Measurements from ENCODE around the gene MT1HL1. TPM values are rescaled to one million over a fixed set of nuclear protein-coding genes. Genes with fewer than 3 reads are reported as not detected.

The MT1HL1 gene
- total RNA-seq, 1 experiment from 2014 or later: not detected

- ChIA-PET POLR2A (no interaction called here), CTCF (no interaction called here)
- no peak for ATAC-seq
- no peaks in the 10 kb centered on the region; the same call in 1 of the 2 replicates for H3K36me3 Mint-ChIP-seq
- peaks cover 6% of the 10 kb centered on the region for H3K27me3 Mint-ChIP-seq (ENCODE audit: low read depth)
- no peak overlapping the region for H3K4me3 Mint-ChIP-seq
- H3K9me3 Mint-ChIP-seq: no peaks in the 10 kb centered on the region
- TF ChIP-seq ZNF232 (CRISPR knock-in tag; IDR thresholded peaks at IDR 0.05) (no peak), ZBTB43 (CRISPR knock-in tag; IDR thresholded peaks at IDR 0.05) (no peak), ATF1 (CRISPR knock-in tag; IDR thresholded peaks at IDR 0.05) (no peak), FOXK1 (CRISPR knock-in tag; IDR thresholded peaks at IDR 0.05) (no peak)
- H3K4me1 Mint-ChIP-seq: peaks cover 18% of the 10 kb centered on the region
- H3K27ac Mint-ChIP-seq: no peak overlapping the region
- DNase-seq (ENCODE audit: low spot score): no peak
These were observed 44.6 kb upstream of the MT1HL1 start for GRCh38 chr1:237048803-237049202.

GRCh38 chr1:237045278-237046016 is 41.2 kb upstream of the MT1HL1 start:
- peak overlapping the region; percentile 76 for H3K4me3 Mint-ChIP-seq
- POLR2A ChIA-PET: interaction anchor here (0.7 kb wide), 2 partner anchors 80 to 119 kb away, joined by 3 to 10 read pairs; no protein-coding TSS in a partner anchor
- H3K27me3 Mint-ChIP-seq (ENCODE audit: low read depth): peaks cover 33% of the 10 kb centered on the region
- CTCF ChIA-PET: interaction anchor here (0.6 to 1.9 kb wide), 4 partner anchors 67 to 517 kb away, joined by 3 to 6 read pairs (median 3); no protein-coding TSS in a partner anchor
- no peaks in the 10 kb centered on the region for H3K36me3 Mint-ChIP-seq
- no peak for TF ChIP-seq ZNF263 (CRISPR knock-in tag; IDR thresholded peaks at IDR 0.05; ENCODE audit: low read depth)
- peak; percentile 51; the same call in 1 of the 2 replicates for TF ChIP-seq TEAD1 (CRISPR knock-in tag; IDR thresholded peaks at IDR 0.05)
- ATAC-seq: peak; percentile 5; the same call in 1 of the 2 replicates
- peak; percentile 34 for DNase-seq (ENCODE audit: low spot score)
- H3K27ac Mint-ChIP-seq: peak overlapping the region; percentile 7; the same call in 1 of the 2 replicates
- H3K9me3 Mint-ChIP-seq: no peaks in the 10 kb centered on the region
- H3K4me1 Mint-ChIP-seq: peaks cover 19% of the 10 kb centered on the region

GRCh38 chr1:237043846-237044636 is 39.8 kb upstream of the MT1HL1 start:
- H3K9me3 Mint-ChIP-seq: no peaks in the 10 kb centered on the region
- ATAC-seq: peak; percentile 7; the same call in 1 of the 2 replicates
- POLR2A ChIA-PET: no interaction called here
- TF ChIP-seq TEAD4 (CRISPR knock-in tag; IDR thresholded peaks at IDR 0.05) (no peak), RORB (CRISPR knock-in tag; IDR thresholded peaks at IDR 0.05) (no peak), ARID4B (CRISPR knock-in tag; IDR thresholded peaks at IDR 0.05; ENCODE audit: borderline replicate concordance) (no peak), NR2C2 (CRISPR knock-in tag; IDR thresholded peaks at IDR 0.05) (no peak), CREM (CRISPR knock-in tag; IDR thresholded peaks at IDR 0.05) (no peak), IRF2 (CRISPR knock-in tag; IDR thresholded peaks at IDR 0.05; ENCODE audit: borderline replicate concordance, low read depth) (no peak), RELA (CRISPR knock-in tag; IDR thresholded peaks at IDR 0.05; ENCODE audit: borderline replicate concordance) (no peak), TP53 (CRISPR knock-in tag; IDR thresholded peaks at IDR 0.05) (no peak), ATF1 (CRISPR knock-in tag; IDR thresholded peaks at IDR 0.05) (no peak), JUN (CRISPR knock-in tag; IDR thresholded peaks at IDR 0.05) (no peak), HMGA2 (CRISPR knock-in tag; IDR thresholded peaks at IDR 0.05) (no peak), ESRRA (CRISPR knock-in tag; IDR thresholded peaks at IDR 0.05; ENCODE audit: borderline replicate concordance) (no peak)
- H3K27ac Mint-ChIP-seq: peak overlapping the region; percentile 30; the same call in 1 of the 2 replicates
- H3K4me3 Mint-ChIP-seq: peak overlapping the region; percentile 76
- peaks cover 36% of the 10 kb centered on the region for H3K27me3 Mint-ChIP-seq (ENCODE audit: low read depth)
- CTCF ChIA-PET: interaction anchor here (0.7 to 1.9 kb wide), 4 partner anchors 70 to 518 kb away, joined by 3 to 6 read pairs (median 4); no protein-coding TSS in a partner anchor
- H3K36me3 Mint-ChIP-seq: no peaks in the 10 kb centered on the region
- peaks cover 19% of the 10 kb centered on the region for H3K4me1 Mint-ChIP-seq
- DNase-seq (ENCODE audit: low spot score): no peak
